Measurements from ENCODE around the gene LRRC70. TPM values are rescaled to one million over a fixed set of nuclear protein-coding genes. Genes with fewer than 3 reads are reported as not detected.
A peak's percentile ranks its signal among the peaks of the same experiment; 100 is the strongest.

LRRC70 gene
- total and polyA plus RNA-seq, 2 experiments from 2014 or later = 0.54 to 0.68 TPM

DNA sequence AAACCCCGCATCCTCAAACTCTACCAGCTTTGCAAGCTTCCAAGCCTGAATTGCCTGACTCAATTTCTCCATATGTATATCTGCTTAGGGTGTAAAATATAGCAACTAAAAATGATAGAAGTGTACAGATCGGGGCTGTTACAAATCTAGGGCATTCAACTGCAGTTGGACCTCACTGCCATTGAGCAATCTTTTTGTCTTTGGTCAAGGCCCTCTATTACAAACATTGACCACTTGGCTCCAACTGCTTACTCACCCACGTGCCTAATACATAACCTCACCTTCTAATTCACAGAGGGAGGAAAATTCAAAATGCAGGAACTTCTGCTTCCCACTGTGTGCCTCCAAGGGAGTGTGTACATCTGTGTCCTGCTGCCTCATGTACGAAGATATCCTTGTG lies 10.0 kb downstream of the LRRC70 start:
- no peak overlapping the region for H3K27ac ChIP-seq
- peaks cover 3% of the 10 kb centered on the region for H3K4me1 ChIP-seq (ENCODE audit: low read depth)
- H3K36me3 ChIP-seq = peaks cover 6% of the 10 kb centered on the region
- TF ChIP-seq, protein P1, sequence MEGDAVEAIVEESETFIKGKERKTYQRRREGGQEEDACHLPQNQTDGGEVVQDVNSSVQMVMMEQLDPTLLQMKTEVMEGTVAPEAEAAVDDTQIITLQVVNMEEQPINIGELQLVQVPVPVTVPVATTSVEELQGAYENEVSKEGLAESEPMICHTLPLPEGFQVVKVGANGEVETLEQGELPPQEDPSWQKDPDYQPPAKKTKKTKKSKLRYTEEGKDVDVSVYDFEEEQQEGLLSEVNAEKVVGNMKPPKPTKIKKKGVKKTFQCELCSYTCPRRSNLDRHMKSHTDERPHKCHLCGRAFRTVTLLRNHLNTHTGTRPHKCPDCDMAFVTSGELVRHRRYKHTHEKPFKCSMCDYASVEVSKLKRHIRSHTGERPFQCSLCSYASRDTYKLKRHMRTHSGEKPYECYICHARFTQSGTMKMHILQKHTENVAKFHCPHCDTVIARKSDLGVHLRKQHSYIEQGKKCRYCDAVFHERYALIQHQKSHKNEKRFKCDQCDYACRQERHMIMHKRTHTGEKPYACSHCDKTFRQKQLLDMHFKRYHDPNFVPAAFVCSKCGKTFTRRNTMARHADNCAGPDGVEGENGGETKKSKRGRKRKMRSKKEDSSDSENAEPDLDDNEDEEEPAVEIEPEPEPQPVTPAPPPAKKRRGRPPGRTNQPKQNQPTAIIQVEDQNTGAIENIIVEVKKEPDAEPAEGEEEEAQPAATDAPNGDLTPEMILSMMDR (IDR thresholded peaks at IDR 0.05; ENCODE audit: low read depth, low read length) = no peak
- no peak overlapping the region for H3K4me3 ChIP-seq
- no peak for DNase-seq (ENCODE audit: low read depth in 1 of 2, low spot score in 1 of 2)
- no peaks in the 10 kb centered on the region for H3K27me3 ChIP-seq
- H3K9me3 ChIP-seq (ENCODE audit: low read depth) = no peaks in the 10 kb centered on the region

DNA sequence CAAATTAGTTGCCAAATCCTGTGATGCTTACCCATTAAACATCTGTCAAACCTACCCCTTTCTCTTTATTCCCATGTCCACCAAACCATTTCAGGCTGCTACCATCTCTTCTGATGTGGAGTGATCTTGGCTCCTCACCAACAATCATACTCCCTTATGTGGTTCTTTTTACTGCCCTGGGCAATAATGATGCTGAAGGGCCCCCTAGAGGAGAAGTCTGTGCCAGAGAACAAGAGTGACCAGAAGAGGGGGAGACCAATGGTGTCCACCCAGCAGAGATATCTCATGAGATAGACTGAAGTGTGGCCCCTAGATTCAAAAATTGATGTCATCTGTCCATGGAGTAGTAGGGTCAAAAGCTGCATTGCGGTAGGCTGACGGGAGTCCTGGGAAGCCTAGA lies 10.9 kb downstream of the LRRC70 start:
- TF ChIP-seq, protein P1 (IDR thresholded peaks at IDR 0.05; ENCODE audit: low read depth, low read length) = no peak
- Histone ChIP-seq H3K9me3 (ENCODE audit: low read depth) (no peaks in the 10 kb centered on the region), H3K27me3 (no peaks in the 10 kb centered on the region), H3K27ac (no peak overlapping the region), H3K36me3 (peaks cover 6% of the 10 kb centered on the region), H3K4me3 (no peak overlapping the region), H3K4me1 (ENCODE audit: low read depth) (peaks cover 3% of the 10 kb centered on the region)
- DNase-seq (ENCODE audit: low read depth in 1 of 2, low spot score in 1 of 2) = no peak

DNA sequence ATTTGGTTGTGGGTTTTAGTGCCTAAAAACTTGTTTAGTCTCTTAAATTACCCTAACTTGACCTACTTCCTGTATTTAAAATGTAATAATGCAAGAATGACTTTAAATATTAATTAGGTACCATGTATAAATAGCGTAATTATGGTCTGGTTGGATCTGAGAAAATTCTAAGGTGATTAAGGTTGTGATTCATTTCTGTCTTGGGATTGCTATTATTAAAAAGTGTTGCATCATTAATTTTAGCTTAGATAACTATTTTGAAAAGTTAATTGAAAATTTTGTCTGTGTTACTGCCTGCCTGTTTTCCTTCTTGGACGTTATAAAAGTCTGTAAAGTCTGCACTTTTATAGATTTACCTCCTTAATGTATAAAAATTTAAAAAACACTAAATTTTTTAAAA lies 11.8 kb downstream of the LRRC70 start:
- DNase-seq (ENCODE audit: low read depth in 1 of 2, low spot score in 1 of 2) = no peak
- TF ChIP-seq, protein P1 (IDR thresholded peaks at IDR 0.05; ENCODE audit: low read depth, low read length) = no peak
- Histone ChIP-seq H3K4me1 (ENCODE audit: low read depth) (peaks cover 3% of the 10 kb centered on the region), H3K27ac (no peak overlapping the region), H3K9me3 (ENCODE audit: low read depth) (no peaks in the 10 kb centered on the region), H3K4me3 (no peak overlapping the region), H3K27me3 (no peaks in the 10 kb centered on the region), H3K36me3 (peaks cover 6% of the 10 kb centered on the region)

DNA sequence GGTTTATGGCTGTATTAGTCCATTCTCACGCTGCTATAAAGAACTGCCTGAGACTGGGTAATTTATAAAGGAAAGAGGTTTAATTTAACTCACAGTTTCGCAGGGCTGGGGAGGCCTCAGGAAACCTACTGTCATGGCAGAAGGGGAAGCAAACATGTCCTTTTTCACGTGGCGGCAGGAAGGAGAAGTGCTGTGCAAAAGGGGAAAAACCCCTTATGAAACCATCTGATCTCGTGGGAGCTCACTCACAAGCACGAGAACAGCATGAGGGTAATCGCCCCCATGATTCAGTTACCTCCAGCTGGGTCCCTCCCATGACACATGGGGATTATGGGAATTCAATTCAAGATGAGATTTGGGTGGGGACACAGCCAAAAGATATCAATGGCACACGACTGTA lies 13.9 kb downstream of the LRRC70 start:
- H3K36me3 ChIP-seq = peaks cover 6% of the 10 kb centered on the region
- TF ChIP-seq, protein P1 (IDR thresholded peaks at IDR 0.05; ENCODE audit: low read depth, low read length) = no peak
- no peaks in the 10 kb centered on the region for H3K9me3 ChIP-seq (ENCODE audit: low read depth)
- H3K27ac ChIP-seq = no peak overlapping the region
- H3K27me3 ChIP-seq = no peaks in the 10 kb centered on the region
- no peak for DNase-seq (ENCODE audit: low read depth in 1 of 2, low spot score in 1 of 2)
- H3K4me3 ChIP-seq = no peak overlapping the region
- H3K4me1 ChIP-seq (ENCODE audit: low read depth) = no peaks in the 10 kb centered on the region

DNA sequence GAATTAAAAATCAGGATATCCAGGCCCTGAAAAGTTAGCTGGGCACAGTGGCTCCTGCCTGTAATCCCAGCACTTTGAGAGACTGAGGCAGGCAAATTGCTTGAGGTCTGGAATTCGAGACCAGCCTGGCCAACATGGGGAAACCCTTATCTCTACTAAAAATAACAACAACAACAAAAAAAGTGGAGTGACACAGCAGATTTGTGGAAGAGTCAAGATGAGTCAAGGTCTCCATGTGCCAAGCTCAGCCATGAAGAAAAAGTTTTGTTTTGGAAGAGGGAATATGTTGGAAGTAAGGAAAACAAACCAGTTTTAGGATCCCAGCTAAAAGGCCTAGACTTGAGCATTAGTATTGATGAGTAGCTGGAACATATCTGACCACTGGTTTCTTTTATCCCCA lies 14.7 kb downstream of the LRRC70 start:
- H3K4me3 ChIP-seq = no peak overlapping the region
- no peaks in the 10 kb centered on the region for H3K4me1 ChIP-seq (ENCODE audit: low read depth)
- H3K9me3 ChIP-seq (ENCODE audit: low read depth) = no peaks in the 10 kb centered on the region
- H3K27me3 ChIP-seq = no peaks in the 10 kb centered on the region
- DNase-seq (ENCODE audit: low read depth in 1 of 2, low spot score in 1 of 2) = peak in 1 of 2 donors; percentile 25
- TF ChIP-seq, protein P1 (IDR thresholded peaks at IDR 0.05; ENCODE audit: low read depth, low read length) = no peak
- H3K27ac ChIP-seq = no peak overlapping the region
- H3K36me3 ChIP-seq = peaks cover 6% of the 10 kb centered on the region

Data from cardiac muscle cell (in vitro differentiated cells and primary cell).